Stomach (tissue), 4 donors: ENCODE measurements around the gene WFDC12.

ENCODE experiments used
- POLR2A ChIP-seq, 4 donors: fragments of 450-650 bp; IDR thresholded peaks; one replicate each; pipeline ENCODE4 v1.6.1; 2016; ENCODE audit warnings: antibody characterized with exemption in 4 of 4, control low read depth in 2 of 4, mild to moderate bottlenecking in 1 of 4, moderate library complexity in 1 of 4
- POLR2AphosphoS5 ChIP-seq, 3 donors: sonication (generic); formaldehyde crosslinking; IDR thresholded peaks; one replicate each; pipeline ENCODE4 v1.6.1; 2016; ENCODE audit warnings: antibody characterized with exemption in 3 of 3
- TF ChIP-seq, protein P1 (sequence below), 7 experiments: fragments of 450-650 bp in 4 of 7; fragments of 200-600 bp in 3 of 7; sonication (generic) in 3 of 7; IDR thresholded peaks; one replicate each; pipeline ENCODE4 v1.5.1; 2016 to 2019; ENCODE audit warnings: antibody characterized with exemption in 7 of 7, control low read depth in 2 of 7, mild to moderate bottlenecking in 1 of 7

DNA sequence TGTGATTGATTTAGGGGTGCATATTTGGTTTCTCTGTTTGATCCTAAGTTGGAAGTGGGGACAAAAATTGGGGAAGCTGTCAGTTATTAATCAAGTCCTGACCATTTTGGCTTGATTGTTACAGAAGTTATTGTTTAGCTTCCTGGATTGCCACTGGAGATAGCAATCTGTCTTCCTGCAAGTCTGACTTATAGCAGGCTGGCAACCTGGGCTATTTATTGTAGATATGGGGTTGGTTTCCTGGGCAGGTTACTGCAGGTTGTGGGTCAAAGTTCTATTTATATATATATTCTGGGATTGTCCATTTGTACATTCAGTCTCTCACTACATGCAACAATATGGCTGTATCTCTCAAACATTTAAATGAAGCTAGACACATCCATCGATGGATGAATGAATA is 41.1 kb downstream of the WFDC12 start:
- TF ChIP-seq, protein P1, sequence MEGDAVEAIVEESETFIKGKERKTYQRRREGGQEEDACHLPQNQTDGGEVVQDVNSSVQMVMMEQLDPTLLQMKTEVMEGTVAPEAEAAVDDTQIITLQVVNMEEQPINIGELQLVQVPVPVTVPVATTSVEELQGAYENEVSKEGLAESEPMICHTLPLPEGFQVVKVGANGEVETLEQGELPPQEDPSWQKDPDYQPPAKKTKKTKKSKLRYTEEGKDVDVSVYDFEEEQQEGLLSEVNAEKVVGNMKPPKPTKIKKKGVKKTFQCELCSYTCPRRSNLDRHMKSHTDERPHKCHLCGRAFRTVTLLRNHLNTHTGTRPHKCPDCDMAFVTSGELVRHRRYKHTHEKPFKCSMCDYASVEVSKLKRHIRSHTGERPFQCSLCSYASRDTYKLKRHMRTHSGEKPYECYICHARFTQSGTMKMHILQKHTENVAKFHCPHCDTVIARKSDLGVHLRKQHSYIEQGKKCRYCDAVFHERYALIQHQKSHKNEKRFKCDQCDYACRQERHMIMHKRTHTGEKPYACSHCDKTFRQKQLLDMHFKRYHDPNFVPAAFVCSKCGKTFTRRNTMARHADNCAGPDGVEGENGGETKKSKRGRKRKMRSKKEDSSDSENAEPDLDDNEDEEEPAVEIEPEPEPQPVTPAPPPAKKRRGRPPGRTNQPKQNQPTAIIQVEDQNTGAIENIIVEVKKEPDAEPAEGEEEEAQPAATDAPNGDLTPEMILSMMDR (IDR thresholded peaks at IDR 0.05) = no peak
- TF ChIP-seq POLR2A (IDR thresholded peaks at IDR 0.05) = no peak
- TF ChIP-seq POLR2AphosphoS5 (IDR thresholded peaks at IDR 0.05) = no peak
